NCI-H226 (cell line): ENCODE data around the gene FKBP8.

Experiments used
- DNase-seq: peaks from one replicate; pipeline ENCODE4 v3.0.0-alpha.2; 2015

Gene FKBP8

DNA sequence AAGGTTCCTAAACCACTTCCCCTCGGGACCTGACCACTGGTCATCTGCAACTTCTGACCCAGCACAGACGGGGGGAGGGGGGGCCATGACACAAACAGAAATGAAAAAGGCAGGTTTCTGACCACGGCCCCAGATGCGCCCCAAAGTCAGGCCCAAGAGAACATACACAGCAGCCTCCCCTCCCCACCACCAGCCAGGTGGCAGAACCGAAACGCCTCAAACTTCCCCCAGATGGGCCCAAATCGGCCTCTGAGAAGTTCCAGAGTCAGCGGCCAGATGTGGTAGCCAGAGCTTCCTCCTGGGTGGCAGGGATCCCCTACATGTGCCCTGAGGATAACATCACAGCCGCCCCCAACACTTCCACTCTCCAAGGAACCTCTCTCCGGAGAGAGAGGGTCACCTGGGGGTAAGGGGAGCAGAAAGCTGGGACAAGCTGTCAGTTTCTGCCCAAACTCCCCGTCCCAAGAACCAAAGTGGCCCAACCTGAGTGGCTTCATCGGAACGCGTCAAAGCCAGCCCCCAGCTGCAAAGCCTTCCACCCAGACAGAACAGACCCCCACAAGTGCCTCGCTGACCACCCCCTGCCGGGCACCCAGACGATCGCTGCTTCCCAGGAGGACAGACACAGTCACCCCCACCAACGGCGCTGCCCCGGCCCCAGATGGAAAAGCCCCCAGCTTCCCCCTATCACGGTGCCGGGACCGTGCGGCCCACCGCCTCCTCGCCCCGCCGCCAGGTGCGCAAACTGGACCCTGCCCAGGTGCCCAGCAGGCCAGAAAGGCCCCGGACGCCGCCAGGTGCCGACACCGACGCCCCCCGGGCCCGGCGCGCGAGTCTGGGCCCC, 22.3 kb downstream of the FKBP8 start:
- DNase-seq, result no peak

DNA sequence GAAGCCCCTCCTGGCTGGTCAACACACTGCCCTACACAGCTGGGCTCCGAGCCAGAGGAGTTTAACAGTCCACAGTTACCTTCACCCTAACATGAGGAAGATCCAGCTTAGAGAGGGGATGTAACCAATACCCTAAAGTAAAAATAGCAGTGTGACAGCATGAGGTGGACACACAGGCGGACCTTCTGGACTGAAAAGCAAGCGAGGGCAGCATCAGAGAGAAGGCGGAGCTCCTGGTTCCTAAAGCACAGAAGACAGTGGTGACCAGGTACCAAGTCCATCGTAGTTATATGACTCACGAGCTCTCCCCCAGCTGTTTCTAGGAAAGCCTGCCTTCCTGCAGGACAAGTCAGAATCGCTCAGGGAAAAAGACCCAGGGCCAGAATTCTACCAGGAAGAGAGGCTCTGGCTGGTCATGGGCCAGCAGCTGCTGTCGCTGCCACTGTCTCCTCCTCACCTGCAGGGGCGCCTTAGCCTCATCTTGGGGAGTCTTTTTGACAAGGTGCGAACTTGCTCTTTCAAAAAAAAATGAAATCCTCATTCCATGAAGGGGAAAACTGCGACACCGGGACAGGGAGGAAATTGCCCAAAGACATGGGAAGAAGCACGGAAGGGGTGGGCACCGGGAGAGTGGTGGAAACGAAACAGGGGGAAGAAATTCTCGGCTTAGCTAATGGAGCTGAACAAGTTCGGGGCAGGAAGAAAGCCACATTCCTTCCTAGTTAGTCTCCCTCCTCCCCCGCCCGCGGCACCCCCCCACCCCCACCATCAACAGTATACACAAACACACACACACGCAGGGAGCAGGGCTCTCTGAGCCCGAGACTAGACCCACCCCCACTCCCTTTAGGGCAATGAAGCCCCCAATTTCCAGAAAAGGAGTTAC, 23.2 kb downstream of the FKBP8 start:
- DNase-seq, result peak; percentile 89

DNA sequence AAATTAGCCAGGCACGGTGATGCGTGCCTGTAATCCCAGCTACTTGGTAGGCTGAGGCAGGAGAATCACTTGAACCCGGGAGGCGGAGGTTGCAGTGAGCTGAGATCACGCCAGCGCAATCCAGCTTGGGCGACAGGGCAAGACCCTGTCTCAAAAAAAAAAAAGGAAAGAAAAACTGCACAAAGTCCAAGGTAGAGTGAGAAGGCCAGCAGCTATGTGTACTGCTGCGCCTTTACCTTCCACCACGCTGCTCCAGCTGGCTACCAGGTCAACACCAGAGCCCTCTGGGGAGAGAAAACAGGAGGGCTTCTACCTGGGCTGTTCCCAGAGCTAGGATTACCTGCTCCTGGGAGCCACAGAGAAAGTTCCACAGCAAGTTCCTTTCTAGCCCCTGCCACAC, 24.7 kb downstream of the FKBP8 start:
- DNase-seq, result no peak

DNA sequence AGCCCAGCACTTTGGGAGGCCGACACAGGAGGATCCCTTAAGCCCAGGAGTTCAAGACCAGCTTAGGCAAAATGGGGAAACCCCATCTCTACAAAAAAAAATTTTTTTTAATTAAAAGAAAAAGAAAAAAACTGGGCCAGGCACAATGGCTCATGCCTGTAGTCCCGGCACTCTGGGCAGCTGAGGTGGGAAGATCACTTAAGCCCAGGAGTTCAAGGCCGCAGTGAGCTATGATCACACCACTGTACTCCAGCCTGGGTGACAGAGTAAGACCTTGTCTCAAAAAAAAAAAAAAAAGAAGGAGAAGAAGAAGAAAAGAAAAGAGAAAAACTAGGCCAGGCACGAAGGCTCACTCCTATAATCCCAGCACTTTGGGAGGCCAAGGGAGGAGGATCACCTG, 25.8 kb downstream of the FKBP8 start:
- DNase-seq, result no peak

DNA sequence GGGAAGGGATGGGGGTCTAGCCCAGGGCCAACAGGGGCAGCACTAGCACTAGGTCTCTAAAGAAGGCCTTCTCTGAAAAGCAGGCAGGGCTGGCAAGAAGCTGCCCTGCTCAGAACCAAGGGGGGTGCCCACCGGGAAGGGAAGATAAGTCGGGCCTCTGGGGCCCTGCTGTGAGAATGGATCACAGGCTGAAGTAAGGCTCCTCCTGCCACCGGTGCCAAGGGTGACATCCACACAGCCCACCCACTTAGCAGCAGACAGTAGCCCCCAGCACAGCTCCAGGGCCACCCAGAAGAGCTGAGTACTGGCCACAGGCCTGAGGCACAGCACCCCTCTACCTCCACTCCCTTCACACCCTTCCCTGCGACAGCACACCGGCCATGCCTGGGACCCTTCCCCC, 27.4 kb downstream of the FKBP8 start:
- DNase-seq, result no peak

DNA sequence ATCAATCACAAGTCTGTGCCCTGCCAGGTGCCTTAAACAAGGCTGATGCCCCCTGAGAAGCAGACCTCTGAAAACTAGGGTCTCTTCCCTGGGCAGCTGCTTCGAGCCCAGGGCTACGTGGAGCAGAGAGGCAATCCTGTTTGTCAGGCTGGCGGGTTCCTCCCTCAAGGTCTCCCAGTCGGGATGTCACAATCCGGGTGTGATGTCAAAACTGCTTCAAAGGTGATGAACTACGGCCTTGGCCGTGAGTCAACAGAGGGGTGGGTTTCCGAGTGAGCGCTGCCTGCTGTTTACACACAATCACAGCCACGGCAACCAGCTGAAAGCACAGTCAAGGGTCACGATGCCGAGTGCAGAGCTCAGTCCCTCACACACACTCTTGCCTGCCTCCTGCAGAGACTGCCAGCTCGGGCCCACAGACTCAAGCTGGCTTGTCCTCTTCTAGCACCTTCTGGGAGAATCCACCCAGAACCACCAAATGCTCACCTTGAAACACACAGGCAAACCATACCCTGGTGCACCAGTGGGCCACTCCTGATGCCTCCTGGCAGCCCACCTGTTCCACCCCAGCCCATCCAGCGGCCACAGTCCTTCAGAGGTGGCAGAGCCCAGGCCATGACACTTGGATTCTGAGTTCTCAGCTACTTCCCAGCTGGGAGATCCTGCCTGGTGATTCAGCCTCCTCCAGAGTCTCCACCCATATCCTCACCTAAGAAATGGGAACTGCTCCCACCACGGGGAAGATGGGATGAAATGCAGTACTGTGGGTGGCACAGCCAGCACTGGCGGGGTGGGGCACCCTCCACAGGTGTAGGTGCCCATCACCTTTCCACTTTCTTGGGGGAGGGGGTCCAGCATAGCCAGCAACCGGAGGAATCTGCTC, 28.3 kb downstream of the FKBP8 start:
- no peak for DNase-seq

DNA sequence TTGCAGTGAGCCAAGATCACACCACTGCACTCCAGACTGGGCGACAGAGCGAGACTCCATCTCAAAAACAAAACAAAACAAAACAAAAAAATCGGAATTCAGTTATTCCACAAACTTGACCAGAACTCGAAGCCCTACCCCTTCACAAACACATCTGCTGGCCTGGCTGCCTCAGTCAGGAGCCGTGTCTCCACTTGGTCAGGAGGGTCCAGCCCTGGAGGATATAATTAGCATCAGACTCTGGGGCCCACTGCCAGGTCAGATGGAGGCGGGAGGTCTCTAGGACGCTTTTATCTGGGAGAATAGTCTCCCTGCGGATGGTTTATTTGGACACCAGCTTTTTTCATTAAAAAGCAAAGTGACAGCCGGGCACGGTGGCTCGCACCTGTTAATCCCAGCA, 29.5 kb downstream of the FKBP8 start:
- no peak for DNase-seq

DNA sequence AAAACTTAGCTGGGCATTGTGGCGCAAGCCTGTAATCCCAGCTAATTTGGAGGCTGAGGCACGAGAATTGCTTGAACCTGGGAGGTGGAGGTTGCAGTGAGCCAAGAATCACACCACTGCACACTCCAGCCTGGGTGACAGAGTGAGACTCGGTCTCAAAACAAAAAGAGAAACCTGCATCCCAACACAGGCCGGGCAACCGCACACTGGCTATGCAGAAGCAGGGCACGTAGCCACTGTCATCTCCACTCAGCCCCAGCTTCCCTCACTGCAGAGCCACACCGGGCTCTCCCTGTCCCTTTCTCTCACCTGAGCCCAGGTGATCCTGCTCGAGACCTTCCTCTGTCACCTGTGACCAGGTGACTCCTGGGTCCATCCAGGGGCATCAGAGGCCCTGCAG, 33.2 kb downstream of the FKBP8 start:
- no peak for DNase-seq

DNA sequence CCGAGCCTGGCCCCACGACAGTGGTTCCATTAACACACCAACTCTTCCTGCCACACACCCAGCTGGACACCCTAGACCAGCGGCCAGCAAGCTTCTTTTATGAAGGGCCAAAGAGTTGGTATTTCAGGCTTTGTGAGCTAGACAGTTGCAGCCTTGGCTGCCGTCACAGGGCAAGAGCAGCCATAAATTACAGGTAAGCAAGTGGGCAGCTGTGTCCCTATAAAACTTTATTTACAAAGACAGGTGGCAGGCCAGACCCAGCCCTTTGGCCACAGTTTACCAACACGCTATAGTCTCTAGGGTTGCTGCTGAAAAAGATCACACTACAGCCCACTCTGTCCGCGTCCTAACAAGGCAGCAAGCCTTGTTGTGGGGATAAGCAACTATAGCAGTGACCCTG, 34.8 kb downstream of the FKBP8 start:
- no peak for DNase-seq

DNA sequence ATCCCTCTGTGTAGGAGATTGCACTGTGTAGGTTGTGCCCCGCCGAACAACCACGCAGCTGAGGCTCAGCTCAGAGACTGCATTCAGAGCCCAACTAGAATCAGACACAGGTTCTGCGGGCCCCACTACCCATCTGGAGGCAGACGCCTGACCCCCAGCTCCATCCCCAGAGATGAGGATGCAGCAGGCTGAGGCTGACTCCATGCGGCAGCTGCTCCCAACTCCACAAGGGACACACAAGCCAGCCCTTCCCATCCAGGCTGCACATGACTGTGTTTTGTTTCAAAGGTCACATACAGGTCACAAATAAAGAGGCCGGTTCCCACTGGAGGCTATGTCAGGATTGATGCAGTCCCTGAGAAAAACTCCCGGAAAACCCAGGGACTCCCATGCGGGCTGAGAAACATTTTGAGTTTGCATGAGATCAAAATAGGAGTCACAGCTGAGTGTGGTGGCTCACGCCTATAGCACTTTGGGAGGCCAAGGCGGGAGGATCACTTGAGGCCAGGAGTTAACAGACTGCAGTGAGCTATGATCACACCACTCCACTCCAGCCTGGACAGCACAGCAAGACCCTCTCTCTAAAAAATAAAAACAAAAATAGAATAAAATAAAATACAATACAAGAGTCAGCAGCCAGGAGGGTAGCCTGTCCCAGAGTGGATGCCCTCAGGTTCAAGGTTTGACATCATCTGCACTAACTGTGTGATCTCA, 35.5 kb downstream of the FKBP8 start:
- no peak for DNase-seq

DNA sequence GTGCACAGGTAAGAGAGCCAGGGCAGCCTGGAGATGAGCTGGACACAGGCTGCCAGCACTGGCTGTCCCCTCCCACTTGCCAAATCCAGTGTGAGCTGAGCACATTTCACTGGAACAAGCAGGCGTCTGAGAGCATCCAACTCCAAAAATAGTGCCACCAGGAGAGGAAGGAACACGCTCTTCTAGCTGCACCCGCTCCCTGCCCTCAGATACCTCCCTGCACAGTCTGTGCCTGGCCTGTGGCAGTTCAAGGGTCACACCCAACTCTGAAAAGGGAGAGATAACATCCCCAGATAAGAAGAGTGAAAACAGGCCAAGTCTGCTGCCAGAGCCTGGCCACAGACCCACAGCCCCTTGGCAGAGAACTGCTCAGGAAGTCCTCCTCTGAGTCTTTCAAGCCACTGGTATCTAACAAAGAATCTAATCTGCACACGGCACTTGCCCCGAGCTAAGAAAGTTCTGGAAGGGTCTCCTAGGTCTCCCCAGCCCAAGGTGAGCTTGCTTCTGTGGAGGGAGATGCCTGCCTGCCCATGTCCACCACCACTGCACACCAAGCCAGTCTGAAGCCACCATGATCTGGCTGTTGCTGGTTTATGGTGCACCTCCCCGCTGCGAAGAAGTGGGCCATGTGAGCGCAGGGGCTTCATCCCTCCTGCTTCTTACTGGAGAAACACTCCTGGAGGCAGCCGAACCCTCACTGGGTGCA, 36.2 kb downstream of the FKBP8 start:
- DNase-seq, result no peak

DNA sequence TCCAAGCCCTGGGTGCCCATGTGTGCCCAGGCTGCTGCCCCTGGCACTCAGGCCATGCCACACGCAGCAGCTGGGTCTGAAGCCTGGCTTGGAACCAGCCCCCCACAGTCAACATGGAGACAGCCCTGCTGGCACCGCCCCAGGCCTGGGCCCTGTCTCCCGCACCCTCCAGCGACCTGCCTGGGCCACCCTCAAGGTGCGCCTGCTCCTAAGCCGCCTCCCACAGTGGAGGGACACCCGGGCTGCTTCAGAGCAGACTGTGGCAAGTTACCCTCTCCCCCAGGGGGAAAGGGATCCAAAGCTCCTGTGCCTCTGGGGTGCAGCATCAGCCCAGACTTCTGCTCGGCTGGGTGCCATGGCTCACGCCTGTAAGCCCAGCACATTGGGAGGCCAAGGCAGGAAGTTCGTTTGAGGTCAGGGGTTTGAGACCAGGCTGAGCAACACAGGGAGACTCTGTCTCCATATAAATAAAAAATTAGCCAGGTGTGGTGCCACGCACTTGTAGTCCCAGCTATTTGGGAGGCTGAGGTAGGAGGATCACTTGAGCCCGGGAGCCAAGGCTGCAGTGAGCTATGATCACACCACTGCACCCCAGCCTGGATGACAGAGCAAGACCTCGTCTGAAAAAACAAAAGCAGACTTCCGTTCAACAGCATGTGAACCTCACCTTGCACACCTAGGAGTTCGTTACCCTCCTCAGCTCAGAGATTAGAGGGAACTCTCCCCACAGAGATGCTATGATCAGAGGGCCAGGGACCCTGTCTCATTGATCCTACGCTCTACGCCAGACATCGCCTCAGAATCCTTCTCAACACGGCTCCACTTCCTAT, 37.1 kb downstream of the FKBP8 start:
- no peak for DNase-seq

DNA sequence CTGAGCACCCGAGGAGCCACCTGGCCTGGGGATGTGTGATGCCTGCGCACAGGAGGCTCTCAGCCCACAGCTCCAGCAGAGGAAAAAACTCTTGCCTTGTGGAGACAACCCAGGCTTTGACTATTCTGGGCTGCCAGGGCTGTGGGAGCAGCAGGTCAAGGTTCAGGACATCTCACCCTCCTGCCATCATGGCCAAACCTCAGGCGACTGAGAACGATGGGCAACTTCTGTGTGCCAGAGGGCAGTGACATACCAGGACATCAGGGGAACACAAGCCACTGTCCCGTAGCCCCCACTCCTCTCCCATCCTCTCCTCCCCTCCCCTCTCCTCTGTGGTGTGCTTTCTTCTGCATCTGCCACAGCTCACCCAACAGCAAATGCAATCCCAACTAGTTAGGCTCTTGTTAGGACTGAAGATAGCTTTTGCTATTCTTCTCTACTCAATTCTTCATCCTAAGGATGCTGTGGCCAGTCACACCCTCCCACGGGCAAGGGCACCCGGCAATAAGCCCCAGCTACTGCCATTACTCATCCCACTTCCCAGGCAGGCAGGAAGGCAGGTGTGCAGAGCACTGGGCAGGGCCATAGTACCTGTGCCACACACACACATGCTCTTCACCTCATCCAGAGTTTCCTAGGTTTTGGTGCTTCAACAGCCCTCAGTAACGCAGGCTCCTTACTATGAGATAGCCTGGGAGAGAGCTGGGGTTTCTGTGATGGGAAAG, 38.3 kb downstream of the FKBP8 start:
- DNase-seq, result no peak

DNA sequence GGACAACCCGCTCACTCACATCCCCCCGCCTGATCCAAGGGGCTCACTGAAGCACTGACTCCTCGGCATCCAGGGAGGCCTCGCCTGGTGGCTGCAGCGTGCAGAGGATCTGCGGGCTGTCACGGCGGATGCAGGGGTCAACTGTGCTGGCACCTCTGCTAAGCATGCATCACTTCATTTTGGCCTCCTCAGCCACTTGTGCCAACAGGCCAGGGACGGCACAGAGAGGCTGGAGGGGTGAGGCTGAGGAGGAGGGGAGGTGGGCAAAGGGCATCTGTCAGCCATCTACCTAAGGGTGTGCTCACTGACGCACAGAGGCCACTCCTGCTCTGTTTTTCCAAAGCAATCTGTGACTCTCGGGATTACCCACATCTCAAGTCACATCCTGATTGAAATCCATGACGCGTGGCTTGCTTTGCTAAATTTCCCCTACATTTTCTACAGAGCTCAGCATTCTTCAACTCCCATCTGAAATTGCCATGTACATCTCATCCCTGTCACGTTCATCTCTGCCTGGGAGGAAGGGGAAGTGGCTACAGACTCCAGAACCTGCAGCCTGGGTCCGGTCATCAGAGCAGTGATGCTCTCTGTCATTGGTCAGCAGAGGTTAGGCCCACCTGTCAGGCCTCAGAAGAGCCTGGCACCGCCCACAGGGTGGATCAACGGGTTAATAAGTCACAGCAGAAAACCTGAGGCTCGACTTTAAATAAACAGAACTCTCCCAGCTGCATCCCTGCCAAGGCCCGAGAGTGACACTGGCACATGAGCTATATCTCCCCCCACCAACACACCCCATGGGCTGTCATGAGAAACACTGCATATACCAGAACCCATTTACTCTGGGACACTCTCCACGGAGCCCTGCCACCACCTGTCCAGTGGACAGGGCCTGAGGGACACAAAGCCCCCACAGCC, 39.1 kb downstream of the FKBP8 start:
- DNase-seq, result no peak

DNA sequence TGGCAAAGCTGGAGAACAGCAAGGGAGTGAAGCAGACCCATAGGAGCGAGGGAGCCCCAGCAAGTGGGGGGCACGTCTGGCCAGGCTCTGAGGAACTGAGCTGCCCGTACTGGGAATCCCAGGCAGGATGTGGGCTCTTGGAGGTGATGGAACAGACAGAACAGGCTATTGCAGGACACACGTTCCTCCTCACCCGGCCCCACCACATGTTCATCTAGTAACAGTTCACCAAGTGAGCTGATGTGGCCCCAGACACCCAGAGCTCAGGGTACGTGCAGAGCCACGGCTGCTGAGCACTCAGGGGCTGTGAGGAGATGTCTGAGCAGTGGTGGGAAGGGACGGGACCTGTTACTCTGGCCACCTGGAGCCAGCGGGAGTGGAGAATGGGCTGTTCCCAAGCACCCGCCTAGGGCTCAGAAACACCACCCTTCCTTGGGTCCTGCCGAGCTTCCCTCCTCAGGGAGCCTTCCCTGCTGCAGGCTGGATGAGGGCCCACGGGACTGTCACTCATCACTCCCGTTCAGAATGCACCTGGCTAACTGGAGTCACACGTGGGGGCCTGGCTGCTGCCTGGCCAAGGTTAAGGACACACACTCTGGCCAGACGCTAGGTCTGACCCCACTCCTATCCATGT, 39.9 kb downstream of the FKBP8 start:
- no peak for DNase-seq

DNA sequence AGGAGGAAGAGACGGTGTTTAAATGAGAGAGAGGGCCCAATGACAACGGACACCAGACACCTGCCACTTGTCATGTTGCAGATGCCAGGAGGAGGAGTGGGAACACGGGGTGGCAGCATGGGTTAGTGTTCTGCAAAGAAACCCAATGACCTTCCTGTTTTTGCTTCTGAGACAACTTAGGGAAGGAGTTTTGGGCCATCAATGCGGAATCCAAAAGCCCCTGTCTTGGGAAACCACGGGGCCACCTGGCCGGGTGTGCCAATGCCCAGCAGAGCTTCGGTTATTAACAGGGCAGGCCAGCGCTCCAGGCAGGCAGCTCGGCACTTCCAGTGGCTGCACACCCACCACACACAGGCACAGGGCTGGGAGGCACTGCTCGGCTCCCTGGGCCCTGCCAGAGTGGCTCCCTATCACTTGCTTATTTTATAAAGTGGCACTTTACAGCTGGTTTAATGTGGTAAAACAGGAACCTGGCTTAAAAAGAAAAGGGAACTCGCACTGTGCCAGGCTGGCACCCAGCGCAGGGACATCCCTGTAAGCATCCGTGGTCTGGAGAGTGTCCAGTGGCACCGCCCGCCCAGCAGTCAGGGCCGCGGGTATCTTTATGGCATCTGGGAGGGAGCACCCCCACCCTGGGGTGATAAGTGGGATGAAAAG, 40.6 kb downstream of the FKBP8 start:
- DNase-seq, result no peak

DNA sequence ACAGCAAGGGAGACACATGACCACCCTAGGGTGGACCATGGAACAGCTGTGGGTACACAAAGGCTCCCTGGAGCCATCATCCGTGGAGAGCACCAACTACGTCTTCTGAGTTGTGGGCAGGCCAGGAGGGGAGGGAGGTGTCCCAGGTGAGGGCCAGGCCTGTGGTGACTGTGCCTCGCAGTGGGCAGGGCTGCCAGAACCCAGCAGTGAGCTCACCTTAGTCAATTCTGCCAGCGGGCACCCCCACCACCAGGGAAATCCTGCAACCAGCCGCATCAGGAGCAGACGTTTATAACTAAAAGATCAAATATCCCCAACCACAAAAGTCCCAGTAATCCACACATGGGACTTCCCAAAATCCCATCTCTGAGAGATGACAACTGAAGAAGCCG, 41.1 kb downstream of the FKBP8 start:
- DNase-seq, result no peak

DNA sequence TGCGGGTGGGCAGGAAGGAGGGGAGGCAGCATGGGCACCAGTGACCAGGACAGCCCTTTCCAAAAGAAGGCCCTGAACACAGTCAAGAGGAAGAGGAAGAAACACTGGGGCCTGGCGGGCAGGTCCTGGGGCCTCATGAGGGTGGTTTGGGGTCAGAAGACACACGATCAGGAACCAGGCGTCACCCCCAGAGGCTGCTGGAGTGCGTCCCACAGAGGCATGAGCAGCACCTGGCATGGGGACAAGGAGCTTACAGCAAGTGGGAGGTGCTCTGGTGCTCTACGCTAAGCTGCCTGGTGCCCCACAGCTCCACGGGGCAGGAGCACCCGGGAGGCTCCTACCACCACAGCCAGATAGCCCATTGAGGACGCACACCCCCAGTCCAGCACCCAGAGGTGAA, 41.5 kb downstream of the FKBP8 start:
- DNase-seq, result no peak
